Astrocyte of the cerebellum (primary cell): ENCODE measurements around the gene TPSB2.
"Not testable (repeated sequence)": the region's sequence is repeated elsewhere in the genome, so short reads cannot be mapped to it uniquely, and the experiment has no call there.

Experiments
- DNase-seq: peaks from one replicate; pipeline ENCODE4 v3.0.0-alpha.2; 2011; ENCODE audit warnings: low read depth
- H3K4me3 ChIP-seq: 2 replicates; pipeline ENCODE4 v1.5.1; 2011; ENCODE audit warnings: mild to moderate bottlenecking, low read depth, low read length, moderate library complexity
- in situ Hi-C: cut with HindIII; loops from 2 replicates; pipeline ENCODE4 v1.10.0; 2017; ENCODE audit warnings: low sequenced_read_pairs
- TF ChIP-seq, protein P1 (sequence below): IDR thresholded peaks from 2 replicates; pipeline ENCODE4 v1.5.1; 2012; ENCODE audit warnings: low read length, low read depth, moderate library complexity, mild to moderate bottlenecking; ENCODE audit errors: missing control alignments

TPSB2 gene

DNA sequence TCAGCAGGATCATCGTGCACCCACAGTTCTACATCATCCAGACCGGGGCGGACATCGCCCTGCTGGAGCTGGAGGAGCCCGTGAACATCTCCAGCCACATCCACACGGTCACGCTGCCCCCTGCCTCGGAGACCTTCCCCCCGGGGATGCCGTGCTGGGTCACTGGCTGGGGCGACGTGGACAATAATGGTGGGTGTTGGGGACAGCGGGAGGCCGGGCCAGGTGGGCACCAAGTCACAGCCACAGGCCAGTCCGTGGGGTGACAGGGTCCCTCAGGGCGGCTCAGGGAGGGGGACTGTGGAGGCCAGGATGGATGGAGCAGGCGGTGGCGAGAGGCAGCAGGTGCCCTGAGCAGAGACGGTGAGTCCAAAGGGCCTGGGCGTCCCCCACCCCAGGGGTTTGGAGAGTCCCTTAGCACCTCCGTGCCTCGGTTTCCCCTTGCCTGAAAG lies 26.9 kb upstream of the TPSB2 start:
- in situ Hi-C loops = no loop called here
- H3K4me3 ChIP-seq = no peak overlapping the region
- no peak for DNase-seq
- TF ChIP-seq, protein P1, sequence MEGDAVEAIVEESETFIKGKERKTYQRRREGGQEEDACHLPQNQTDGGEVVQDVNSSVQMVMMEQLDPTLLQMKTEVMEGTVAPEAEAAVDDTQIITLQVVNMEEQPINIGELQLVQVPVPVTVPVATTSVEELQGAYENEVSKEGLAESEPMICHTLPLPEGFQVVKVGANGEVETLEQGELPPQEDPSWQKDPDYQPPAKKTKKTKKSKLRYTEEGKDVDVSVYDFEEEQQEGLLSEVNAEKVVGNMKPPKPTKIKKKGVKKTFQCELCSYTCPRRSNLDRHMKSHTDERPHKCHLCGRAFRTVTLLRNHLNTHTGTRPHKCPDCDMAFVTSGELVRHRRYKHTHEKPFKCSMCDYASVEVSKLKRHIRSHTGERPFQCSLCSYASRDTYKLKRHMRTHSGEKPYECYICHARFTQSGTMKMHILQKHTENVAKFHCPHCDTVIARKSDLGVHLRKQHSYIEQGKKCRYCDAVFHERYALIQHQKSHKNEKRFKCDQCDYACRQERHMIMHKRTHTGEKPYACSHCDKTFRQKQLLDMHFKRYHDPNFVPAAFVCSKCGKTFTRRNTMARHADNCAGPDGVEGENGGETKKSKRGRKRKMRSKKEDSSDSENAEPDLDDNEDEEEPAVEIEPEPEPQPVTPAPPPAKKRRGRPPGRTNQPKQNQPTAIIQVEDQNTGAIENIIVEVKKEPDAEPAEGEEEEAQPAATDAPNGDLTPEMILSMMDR = no peak

DNA sequence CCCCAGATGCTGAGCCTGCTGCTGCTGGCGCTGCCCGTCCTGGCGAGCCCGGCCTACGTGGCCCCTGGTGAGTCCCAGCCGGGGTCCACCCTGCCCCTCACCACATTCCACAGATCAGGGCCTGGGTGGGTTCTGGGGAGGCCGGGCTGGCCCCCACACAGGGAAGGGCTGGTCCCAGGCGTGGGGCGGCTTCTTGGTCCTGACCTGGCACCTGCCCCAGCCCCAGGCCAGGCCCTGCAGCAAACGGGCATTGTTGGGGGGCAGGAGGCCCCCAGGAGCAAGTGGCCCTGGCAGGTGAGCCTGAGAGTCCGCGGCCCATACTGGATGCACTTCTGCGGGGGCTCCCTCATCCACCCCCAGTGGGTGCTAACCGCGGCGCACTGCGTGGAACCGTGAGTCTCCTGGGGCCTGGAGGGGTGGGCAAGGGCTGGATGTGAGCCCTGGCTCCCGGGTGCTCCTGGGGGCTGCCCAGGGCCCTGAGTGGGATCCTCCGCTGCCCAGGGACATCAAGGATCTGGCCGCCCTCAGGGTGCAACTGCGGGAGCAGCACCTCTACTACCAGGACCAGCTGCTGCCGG lies 26.4 kb upstream of the TPSB2 start:
- DNase-seq, H3K4me3 ChIP-seq, in situ Hi-C loops: not testable (repeated sequence)

DNA sequence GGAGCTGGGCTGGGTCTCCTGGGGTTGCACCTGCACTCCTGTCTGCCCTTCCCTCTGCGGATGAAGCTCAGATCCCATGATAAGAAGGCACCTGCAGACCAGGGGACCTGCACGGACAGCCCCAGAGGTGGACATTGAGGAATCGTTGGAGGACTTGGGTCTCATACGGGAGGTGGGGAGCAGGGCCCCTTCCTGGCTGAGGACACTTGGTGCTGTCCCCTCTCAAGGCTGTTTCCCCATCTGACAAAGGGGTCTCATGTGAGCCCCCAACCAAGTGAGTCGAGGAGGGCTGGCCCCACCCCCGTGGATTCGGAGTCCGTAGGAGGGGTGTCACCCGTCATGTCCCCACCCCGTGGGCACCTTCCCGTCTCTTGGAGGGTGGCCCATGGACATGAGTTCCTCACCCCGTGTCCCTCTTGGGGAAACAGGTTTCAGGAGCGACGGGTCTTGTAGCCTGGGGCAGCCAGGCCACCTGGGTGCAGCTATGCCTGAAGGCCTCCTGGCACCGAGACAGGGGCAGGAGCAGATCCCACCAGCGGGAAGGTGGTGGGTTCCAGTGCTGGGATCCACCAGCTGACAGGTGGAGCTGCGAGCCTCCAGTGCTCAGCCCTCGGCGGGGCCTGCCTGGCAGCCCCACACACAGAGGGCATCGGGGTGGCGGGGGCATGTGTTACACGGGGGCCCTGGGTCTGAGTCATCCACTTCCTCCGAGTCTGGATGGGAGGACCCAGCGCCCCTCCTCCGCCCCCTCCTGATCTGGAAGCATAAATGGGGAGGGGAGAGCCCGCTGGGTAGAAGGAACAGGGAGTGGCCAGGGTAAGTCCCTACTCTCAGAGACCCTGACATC lies 25.5 kb upstream of the TPSB2 start, which contains the start of gene TPSD1:
TSS of gene TPSD1 (plus strand) at position 794 of the 847 bp plus-strand sequence. CDS start 212 bp downstream, outside the sequence.
- DNase-seq, in situ Hi-C loops, H3K4me3 ChIP-seq: not testable (repeated sequence)

DNA sequence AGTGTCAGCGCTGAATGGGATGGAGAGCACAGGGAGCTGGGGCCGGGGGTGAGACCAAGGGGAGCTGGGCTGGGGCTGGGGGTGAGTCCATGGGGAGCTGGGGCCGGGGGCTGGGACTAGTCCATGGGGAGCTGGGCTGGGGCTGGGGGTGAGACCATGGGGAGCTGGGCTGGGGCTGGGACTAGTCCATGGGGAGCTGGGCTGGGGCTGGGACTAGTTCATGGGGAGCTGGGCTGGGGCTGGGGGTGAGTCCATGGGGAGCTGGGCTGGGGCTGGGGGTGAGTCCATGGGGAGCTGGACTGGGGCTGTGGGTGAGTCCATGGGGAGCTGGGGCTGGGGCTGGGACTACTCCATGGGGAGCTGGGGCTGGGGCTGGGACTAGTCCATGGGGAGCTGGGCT lies 24.8 kb upstream of the TPSB2 start:
- H3K4me3 ChIP-seq, DNase-seq, in situ Hi-C loops: not testable (repeated sequence)

DNA sequence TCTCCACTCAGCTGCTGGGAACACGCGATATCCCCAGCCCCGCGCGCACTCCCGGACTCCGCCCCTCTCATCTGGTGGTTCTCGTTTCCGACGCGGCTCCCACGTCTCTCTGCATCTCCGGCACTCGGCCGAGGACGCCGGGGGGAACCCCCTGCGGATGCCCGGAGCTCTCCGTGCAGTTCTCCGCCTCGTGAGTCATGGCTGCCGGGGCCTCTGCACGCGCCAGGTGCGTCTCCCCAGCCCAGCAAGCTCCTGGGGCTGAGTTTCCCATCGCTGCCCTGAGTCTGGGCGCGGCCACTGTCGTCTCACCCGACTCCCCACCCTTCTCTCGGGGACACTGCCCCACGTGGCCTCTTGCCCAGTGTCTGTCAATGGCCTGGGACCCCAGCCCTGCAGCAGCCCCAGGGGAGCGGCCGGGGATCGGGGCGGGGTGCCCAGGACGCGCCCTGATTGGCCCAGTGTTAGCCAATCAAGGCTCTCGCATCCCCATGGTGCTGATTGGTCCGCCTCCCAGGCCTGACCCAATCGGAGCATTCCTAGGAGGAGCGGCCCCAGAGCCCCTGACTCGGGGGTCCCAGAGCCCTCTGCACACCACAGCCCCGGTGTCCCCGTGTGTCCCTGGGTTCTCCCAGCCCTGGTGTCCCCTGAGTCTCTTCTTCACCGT lies 23.8 kb upstream of the TPSB2 start:
- DNase-seq, in situ Hi-C loops, H3K4me3 ChIP-seq: not testable (repeated sequence)

DNA sequence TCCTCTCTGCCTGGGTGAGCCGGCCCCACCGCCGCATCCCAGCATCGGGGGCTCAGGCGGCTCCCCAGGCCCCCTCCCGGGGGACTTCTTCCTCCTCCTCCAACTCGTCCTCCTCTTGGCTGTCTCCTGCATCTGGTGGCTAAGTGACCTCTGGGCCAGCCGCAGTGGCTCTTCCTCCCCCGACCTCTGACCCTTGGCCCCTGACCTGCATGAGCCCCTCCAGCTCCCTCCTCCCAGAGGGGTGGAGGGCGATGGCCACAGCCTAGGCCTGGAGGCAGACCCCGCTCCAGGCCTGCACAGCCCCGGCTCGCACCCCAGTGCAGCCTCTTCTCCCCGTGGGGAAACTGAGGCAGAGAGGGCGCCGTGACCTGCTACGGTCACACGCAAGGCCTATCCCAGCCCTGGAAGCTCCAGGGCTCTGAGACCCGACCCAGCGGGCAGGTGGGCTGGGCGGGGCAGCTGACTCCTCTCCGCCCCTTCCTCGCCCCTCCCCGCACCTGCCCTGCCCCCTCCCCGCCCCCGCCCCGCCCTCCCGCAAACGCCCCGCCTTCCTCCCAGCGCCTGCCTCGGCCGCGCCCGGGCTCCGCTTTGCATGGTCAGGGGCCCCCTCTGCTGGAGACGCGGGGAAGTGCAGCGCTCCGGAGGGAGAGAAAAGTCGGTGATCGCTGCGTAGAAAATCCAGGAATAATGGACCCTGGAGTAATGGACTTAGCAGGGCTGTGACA lies 19.2 kb upstream of the TPSB2 start:
- in situ Hi-C loops, H3K4me3 ChIP-seq, DNase-seq: not testable (repeated sequence)

DNA sequence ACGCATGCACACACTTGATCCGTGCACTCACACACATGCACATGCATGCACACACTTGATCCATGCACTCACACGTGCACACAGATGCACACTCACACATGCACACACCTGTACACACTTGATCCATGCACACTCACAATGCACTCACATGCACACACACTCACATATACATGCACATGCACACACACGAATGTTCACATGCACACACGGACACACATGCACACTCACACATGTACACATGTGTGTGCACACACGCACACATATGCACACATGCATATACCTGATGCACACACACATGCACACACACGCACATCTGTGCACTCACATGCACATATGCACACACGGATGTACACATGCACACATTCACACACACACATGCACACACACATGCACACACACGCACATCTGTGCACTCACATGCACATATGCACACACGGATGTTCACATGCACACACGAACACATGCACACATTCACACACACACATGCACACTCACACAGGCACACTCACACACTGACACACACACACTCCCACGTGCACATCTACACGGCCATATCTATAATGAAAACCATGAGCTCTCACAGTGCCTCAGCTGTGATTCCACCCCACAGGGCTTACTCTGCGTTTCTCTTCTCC lies 18.0 kb upstream of the TPSB2 start:
- in situ Hi-C loops, DNase-seq, H3K4me3 ChIP-seq: not testable (repeated sequence)

DNA sequence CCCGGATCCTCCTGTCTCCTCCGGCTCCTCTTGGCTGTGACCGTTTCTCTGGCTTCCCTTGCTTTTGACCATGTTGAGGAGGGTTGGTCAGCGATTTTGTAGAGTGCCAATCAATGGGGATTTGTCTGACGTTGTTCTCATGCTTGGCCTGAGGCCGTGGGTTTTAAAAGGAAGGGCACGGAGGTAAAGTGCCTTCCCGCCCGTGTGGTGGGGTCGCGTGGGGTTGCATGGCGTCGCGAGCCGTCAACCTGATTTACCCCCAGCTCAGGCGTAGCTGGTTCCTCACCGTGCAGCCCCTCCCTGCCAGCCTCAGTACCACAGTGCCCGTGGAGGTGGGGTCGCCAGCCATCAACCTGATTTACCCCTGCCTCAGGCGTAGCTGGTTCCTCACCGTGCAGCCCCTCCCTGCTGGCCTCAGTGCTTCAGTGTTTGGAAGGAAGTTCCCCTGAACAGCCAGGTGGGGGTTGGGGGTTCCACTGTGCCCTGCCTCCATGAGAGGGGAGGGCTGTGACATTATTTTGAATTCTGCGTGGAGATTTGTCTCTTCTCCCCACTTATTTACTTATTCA lies 15.6 kb upstream of the TPSB2 start:
- no peak overlapping the region for H3K4me3 ChIP-seq
- in situ Hi-C loops = no loop called here
- TF ChIP-seq, protein P1 = no peak
- DNase-seq = no peak

DNA sequence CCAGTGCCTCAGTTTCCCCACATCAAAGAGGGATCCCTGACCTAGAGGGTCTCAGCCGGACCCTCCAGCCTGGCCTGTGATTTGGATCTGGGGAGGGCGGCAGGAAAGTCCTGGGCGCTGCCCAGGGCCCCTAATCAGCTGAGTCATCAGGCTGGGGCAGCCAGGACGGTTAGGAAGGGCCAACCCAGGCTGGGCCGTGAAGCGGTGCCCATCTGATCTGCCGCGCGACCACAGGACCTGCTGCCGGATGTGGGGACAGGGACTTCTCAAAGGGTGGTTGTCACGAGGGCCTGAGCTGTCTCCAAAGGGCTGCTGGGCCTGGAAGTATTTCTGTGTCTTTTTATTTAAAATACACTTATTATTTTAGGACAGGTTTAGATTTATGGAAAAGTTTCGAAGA lies 14.9 kb upstream of the TPSB2 start:
- no peak for DNase-seq
- in situ Hi-C loops = no loop called here

DNA sequence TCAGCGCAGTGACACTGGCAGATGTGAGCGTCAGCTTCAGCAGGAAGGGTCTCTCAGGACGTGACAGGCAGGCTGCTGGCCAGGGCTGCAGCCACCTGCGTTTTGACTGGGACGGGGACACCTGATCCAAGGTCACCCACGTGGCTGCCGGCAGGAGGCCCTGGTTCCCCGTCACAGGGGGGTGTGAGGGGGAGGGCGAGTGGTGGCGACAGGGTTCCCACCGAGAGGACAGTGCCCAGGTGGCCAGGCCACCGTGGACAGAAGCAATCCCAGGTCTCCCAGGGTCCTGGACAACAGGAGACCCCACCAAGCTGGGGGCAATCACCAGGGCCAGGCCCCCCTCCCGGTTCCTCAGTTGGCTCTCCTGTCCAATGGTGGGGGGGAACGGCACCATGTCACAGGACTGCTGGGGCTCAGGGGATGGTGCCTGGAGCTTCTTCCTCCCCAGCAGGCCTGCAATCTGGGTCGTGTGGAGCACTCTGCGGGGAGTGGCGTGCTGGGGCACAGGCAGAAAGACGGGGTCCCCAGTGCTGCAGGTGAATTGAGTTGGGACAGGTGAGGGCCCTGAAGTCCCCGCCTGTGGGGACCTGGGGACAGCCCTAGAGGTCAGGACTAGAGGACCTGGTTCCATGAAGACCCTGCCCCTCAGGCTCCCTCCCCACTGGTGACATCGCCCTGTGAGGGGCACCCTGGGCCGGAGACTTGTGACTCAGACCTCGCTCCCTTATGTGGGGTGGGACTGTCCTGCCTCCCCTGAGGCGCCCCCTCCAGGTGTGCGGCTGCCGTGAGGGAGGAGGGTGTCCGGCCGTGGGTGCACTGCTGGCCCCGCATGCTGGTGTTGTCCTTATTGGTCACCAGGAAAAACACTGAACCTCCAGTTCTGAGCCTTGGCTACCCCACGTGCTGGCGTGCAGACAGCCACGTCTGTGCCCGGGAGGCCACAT lies 14.2 kb upstream of the TPSB2 start:
- H3K4me3 ChIP-seq, in situ Hi-C loops, DNase-seq: not testable (repeated sequence)

More for the DNA sequence above, 14.9 kb upstream of the TPSB2 start:
- no peak overlapping the region for H3K4me3 ChIP-seq
- TF ChIP-seq, protein P1 = no peak

DNA sequence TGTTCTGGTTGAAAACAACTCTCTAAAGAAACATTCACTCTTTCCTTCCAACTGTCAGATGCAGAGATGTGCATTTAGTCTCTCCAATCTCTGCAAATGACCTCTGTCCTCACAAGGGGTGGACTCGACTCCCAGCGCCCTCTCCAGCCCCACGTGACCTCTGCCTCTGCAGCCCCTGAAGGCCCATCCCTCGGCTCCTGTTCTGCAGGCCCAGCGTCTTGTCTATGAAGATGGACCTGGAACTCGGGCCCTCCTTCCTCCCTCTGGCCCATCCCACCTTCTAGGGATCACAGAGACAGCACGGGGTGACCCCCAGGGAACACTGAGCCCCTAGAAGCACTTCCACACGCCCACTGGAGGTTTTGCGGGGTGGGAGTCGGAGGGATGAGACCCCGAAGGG lies 13.4 kb upstream of the TPSB2 start:
- H3K4me3 ChIP-seq, in situ Hi-C loops: not testable (repeated sequence)

More for the DNA sequence above, 13.4 kb upstream of the TPSB2 start:
- not testable (repeated sequence) for DNase-seq
